ENCODE measurements around the gene ARF1. TPM values are rescaled to one million over a fixed set of nuclear protein-coding genes. Genes with fewer than 3 reads are reported as not detected.

Gene ARF1
- total RNA-seq, 1 experiment from 2014 or later, result 106 TPM

- no peak for DNase-seq (ENCODE audit: low read depth, low spot score)
- in situ Hi-C loops (cut with HindIII; ENCODE audit: low pct_unique_long_range_greater_than_20kb, low sequenced_read_pairs), result no loop called here
Observed at GRCh38 chr1:228125185-228125584, 42.7 kb downstream of the ARF1 start.

- DNase-seq (ENCODE audit: low read depth, low spot score), result no peak
- in situ Hi-C loops (cut with HindIII; ENCODE audit: low pct_unique_long_range_greater_than_20kb, low sequenced_read_pairs), result no loop called here
Observed at GRCh38 chr1:228131766-228132165, 49.3 kb downstream of the ARF1 start.

DNA sequence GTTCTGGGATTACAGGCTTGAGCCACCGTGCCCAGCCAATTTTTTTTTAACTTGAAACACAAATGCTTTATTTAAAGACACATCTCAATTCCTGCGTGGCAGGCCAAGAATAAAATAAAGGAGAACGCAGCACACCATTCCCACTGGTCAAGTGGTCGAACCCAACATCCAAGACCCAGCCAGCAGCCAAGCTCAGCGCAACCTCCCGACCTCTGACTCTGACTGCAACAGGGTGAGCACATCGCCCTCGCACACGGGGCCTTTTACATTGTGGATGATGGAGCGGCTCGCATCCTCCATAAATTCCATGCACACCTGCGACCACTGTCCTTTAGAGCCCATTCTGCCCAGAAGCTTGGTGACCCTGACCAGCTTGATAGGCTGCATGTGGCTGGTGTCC is 52.1 kb downstream of the ARF1 start:
- in situ Hi-C loops (cut with HindIII; ENCODE audit: low pct_unique_long_range_greater_than_20kb, low sequenced_read_pairs), result no loop called here

GRCh38 chr1:228136901-228137300 is 54.4 kb downstream of the ARF1 start:
- DNase-seq (ENCODE audit: low read depth, low spot score), result no peak
- in situ Hi-C loops (cut with HindIII; ENCODE audit: low pct_unique_long_range_greater_than_20kb, low sequenced_read_pairs), result no loop called here

More for the DNA sequence above, 52.1 kb downstream of the ARF1 start:
- DNase-seq (ENCODE audit: low read depth, low spot score), result no peak

DNA sequence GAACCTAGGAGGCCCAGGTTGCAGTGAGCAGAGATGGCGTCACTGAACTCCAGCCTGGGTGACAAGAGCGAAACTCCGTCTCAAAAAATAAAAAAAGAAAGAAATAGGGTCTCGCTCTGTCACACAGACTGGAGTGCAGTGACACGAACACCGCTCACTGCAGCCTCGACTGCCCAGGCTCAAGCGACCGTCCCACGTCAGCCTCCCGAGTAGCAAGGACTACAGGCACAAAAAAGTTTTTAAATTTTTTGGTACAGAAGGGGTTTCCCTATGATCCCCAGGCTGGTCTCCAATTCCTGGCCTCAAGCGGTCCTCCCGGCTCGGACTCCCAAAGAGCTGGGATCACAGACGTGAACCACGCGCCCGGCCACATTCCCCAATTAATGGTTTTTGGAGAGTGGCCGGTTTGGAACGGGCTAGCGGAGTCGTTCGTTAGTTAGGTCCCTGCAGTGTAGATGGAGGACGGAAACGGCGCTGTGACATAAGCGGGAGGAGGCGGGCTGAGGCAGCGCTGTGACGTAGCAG is 57.0 kb downstream of the ARF1 start:
- no peak for DNase-seq (ENCODE audit: low read depth, low spot score)
- in situ Hi-C loops (cut with HindIII; ENCODE audit: low pct_unique_long_range_greater_than_20kb, low sequenced_read_pairs), result no loop called here

DNA sequence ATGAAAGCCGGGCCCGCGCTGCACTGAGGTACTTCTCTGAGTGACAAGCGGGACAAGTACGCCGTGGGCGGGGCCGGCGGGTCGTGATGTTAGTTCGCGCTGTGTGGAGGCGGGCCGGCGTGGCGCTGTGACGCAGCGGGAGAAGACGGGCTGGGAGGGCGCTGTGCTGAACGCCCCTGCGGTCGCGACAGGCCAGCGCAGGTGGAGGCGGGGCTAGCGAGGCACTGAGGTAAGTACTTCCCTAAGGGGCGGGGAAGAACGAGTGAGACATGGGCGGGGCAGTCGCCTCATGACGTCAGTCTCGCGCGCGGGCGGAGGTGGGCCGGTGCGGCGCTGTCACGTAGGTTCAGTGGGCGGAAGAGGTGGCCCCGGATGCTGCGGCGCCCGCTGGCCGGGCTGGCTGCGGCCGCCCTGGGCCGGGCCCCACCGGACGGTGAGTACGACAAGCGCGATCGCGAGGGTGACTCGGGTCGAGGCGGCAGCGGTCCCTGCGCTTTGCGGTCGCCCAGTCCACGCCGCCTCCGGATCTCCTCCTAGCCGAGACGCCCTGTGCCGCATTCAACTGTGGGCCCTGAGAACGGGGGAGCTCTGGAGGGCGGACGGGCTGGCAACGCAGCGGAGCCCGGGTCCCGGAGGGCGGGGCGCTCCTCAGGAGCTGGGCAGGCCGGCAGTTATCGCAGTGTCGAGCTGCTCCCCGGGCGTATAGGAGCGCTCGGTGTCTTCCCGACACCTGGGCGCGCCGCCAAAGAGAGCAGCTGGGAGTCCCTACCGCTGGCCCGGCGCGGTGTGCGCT is 57.6 kb downstream of the ARF1 start, which contains the start of gene GUK1:
Gene GUK1 (plus strand): TSS at position 349 of the 793 bp plus-strand sequence. CDS start 24 bp downstream, at position 373.
- DNase-seq (ENCODE audit: low read depth, low spot score), result peak; percentile 99
- in situ Hi-C loops (cut with HindIII; ENCODE audit: low pct_unique_long_range_greater_than_20kb, low sequenced_read_pairs), result no loop called here

GRCh38 chr1:228140724-228141225 is 58.3 kb downstream of the ARF1 start:
- in situ Hi-C loops (cut with HindIII; ENCODE audit: low pct_unique_long_range_greater_than_20kb, low sequenced_read_pairs), result no loop called here
- no peak for DNase-seq (ENCODE audit: low read depth, low spot score)

DNA sequence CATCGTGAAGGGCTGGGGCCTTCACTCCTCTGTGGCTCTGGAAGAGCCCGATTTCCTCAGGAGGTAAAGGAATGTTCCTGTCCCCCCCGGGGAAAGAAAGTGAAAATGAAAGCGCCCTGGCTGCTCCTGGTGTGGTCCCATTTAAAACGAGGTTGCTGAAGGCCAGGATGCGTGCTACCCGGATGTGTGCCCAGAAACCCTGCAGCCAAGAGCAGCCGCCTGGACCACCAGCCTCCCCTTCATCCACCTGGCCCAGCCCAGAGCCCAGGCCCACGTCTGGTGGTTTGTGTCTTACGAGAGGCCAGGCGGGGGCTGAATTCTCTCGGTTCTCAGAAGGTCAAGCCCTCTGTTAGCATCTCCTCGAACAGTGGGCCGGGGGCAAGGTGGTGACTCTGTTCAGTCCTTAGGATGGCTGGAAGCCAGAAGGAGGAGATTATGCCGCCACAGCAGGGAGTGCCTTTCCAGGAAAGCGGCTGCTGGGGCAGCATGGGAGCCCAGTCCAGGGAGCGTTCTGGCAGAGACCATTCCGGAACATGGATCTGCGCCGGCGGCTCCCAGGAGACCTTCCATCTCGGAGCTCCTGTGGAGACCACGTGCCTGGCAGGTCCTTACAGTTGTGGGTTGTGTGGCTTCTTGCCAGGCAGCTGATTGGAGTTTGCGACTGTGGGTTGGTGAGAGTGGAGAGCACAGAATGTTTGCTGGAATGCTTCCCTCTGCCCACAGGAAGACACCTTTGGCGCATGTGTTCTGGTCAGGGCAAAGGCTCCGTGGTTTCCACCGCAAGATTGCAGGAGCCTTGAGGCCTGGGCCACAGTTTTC is 58.9 kb downstream of the ARF1 start:
- DNase-seq (ENCODE audit: low read depth, low spot score), result peak; percentile 24
- in situ Hi-C loops (cut with HindIII; ENCODE audit: low pct_unique_long_range_greater_than_20kb, low sequenced_read_pairs), result no loop called here

GRCh38 chr1:228142155-228142691 is 59.7 kb downstream of the ARF1 start:
- DNase-seq (ENCODE audit: low read depth, low spot score), result no peak
- in situ Hi-C loops (cut with HindIII; ENCODE audit: low pct_unique_long_range_greater_than_20kb, low sequenced_read_pairs), result no loop called here

DNA sequence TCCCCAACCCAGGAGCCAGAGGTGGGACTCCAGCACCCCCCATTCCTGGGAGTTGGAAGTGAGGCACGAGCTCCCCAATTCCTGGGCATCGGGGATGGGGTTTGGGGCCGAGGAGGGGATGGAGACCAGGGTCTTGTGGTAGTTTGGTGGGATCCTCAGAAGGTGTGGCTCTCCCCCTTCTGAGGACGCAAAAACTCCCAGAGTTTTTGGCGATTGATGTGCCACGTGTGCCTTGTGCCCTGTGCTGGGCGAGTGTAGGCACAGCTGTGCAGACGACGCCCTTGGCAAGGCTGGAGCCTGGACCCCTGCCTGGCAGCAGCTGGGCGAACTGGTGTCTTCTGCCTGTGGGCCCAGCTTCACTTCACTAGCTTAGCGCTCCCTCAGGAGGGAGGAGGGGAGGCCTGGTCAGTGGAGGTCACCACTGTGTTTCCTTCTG is 60.2 kb downstream of the ARF1 start:
- in situ Hi-C loops (cut with HindIII; ENCODE audit: low pct_unique_long_range_greater_than_20kb, low sequenced_read_pairs), result no loop called here
- DNase-seq (ENCODE audit: low read depth, low spot score), result no peak

GRCh38 chr1:228143480-228144192 is 61.1 kb downstream of the ARF1 start:
- no peak for DNase-seq (ENCODE audit: low read depth, low spot score)
- in situ Hi-C loops (cut with HindIII; ENCODE audit: low pct_unique_long_range_greater_than_20kb, low sequenced_read_pairs), result no loop called here

DNA sequence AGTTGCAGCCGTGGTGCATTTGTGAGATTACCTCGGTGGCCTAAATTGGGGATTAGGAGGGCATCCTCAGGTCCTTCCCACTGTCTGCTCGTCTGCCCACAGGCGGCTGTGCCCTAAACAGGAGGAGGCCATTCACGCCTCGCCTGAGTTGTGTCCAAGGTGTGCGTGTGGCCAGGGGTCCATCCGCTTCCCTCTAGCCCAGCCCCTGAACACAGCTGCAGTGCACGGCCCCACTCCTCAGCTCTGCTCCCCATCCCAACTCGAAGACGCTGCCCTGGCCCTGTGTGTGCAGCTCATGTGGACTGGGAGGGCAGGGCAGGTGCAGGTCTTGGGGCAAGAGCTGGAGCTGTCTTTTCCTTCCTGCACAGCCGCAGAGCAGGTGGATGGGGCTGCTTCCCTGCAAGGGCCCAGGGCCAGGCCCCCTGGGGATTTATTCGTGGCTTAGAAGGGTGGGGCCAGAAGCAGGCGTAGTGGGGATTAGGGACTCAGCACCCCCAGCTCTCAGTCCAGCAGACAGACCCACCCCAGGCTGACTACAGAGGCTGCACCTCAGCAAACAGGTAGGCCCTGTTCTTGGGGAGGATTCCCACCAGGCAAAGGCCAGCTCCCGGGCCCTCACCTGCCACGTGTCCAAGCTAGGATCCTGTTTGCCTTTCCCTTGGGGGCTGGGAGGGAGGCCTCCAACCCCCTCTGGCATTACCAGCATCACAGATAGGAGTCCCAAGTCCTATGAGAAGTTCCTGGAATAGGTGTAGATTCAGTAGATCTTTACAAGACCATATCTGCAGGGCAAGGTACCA is 61.9 kb downstream of the ARF1 start:
- no peak for DNase-seq (ENCODE audit: low read depth, low spot score)
- in situ Hi-C loops (cut with HindIII; ENCODE audit: low pct_unique_long_range_greater_than_20kb, low sequenced_read_pairs), result no loop called here

- DNase-seq (ENCODE audit: low read depth, low spot score), result no peak
- in situ Hi-C loops (cut with HindIII; ENCODE audit: low pct_unique_long_range_greater_than_20kb, low sequenced_read_pairs), result no loop called here
Observed at GRCh38 chr1:228144993-228145343, 62.5 kb downstream of the ARF1 start.

GRCh38 chr1:228145463-228146416 is 63.2 kb downstream of the ARF1 start:
- in situ Hi-C loops (cut with HindIII; ENCODE audit: low pct_unique_long_range_greater_than_20kb, low sequenced_read_pairs), result no loop called here
- DNase-seq (ENCODE audit: low read depth, low spot score), result no peak

DNA sequence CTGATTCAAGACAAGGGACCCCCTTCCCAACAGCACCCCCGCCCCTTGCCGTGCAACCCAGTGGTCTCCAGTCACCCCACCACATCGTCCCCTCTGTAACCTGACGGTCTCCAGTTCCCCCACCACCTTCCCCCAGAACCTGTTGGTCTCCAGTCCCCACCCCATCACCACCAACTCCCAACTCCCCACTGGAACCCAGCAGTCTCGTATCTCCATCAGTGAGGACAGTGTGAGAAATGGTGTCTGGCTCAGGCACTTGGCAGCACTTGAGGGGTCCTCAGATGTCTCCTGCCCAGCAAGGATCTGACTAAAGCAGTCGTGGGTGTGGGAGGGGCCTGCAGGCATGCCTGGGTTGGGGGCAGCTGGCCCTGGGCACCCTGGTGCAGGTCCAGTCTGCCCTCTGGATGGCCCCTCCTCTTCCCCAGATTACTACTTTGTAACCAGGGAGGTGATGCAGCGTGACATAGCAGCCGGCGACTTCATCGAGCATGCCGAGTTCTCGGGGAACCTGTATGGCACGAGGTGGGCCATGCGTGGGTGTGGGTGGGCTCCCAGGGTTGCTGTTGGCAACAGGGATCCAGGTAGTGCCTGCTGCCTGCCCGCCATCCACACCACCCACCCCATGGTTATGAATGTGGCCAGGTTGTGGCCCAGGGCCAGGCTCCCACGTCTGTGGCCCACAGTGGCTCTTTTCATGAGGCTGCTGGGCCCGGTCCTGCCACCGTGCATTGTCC is 64.1 kb downstream of the ARF1 start:
- in situ Hi-C loops (cut with HindIII; ENCODE audit: low pct_unique_long_range_greater_than_20kb, low sequenced_read_pairs), result no loop called here
- no peak for DNase-seq (ENCODE audit: low read depth, low spot score)
